Activated naive CD4-positive, alpha-beta T cell treated with anti-CD3 and anti-CD28 coated beads for 36 hours (primary cell): ENCODE data around the gene MTRF1. TPM values are rescaled to one million over a fixed set of nuclear protein-coding genes. Genes with fewer than 3 reads are reported as not detected.
"Not testable (repeated sequence)": the region's sequence is repeated elsewhere in the genome, so short reads cannot be mapped to it uniquely, and the experiment has no call there.

Experiments
- CTCF ChIA-PET: fragments of 350-600 bp; sonication (Branson Sonifier 250); formaldehyde crosslinking; loops from one replicate; lab custom pipeline; 2021; ENCODE audit warnings: antibody characterized with exemption; lab: Charles Lee
- DNase-seq: peaks from one replicate; pipeline ENCODE4 v3.0.0-alpha.2; 2020
- H3K27ac Mint-ChIP-seq: one replicate; pipeline ENCODE4 v1.8.0; 2021; ENCODE audit warnings: mild to moderate bottlenecking, mixed read lengths
- H3K27me3 Mint-ChIP-seq: one replicate; pipeline ENCODE4 v1.8.0; 2021; ENCODE audit warnings: low read depth, mixed read lengths
- H3K36me3 Mint-ChIP-seq: one replicate; pipeline ENCODE4 v1.8.0; 2021; ENCODE audit warnings: low read depth, mixed read lengths
- H3K4me1 Mint-ChIP-seq: one replicate; pipeline ENCODE4 v1.8.0; 2021; ENCODE audit warnings: low read depth, mixed read lengths
- H3K4me3 Mint-ChIP-seq: one replicate; pipeline ENCODE4 v1.8.0; 2021; ENCODE audit warnings: mild to moderate bottlenecking, moderate library complexity, mixed read lengths
- H3K9me3 Mint-ChIP-seq: one replicate; pipeline ENCODE4 v1.8.0; 2021; ENCODE audit warnings: mixed read lengths
- intact Hi-C: fragments of 100-400 bp; cut with micrococcal nuclease; formaldehyde crosslinking; loops from one replicate; pipeline ENCODE4 v1.15.1; 2023
- total RNA-seq, 2 experiments: library from RNA; stranded (reverse); gene quantifications; one replicate each; pipeline ENCODE4 v1.2.3, GENCODE V29; 2021

MTRF1 gene
- total RNA-seq, 2 experiments from 2014 or later: 23.2 to 28.4 TPM

DNA sequence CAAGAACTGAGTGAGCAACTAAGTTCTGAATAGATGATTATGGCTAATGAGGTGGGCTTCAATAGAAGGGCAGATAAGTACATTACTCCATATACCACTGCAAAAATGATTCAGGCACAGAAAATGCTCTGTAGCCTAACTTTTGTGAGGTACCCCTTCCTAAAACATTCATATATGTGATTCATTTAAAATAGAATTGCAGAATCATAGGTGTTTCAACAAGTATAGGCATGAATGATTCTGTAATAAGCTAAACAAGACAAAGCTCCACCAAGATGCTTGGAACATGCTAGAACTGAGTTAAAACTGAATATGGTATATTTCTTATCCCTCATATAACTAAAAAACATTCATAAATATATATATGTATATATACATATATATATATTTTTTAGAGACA, 81.1 kb downstream of the MTRF1 start:
- no peak for DNase-seq
- no peaks in the 10 kb centered on the region for H3K27me3 Mint-ChIP-seq
- no peaks in the 10 kb centered on the region for H3K36me3 Mint-ChIP-seq
- H3K27ac Mint-ChIP-seq: no peak overlapping the region
- CTCF ChIA-PET: interaction anchor here (0.6 kb wide), 1 partner anchor 1282 kb away, joined by 3 read pairs; no protein-coding TSS in a partner anchor
- H3K4me3 Mint-ChIP-seq: no peak overlapping the region
- H3K4me1 Mint-ChIP-seq: peaks cover 15% of the 10 kb centered on the region
- no peaks in the 10 kb centered on the region for H3K9me3 Mint-ChIP-seq
- intact Hi-C loops: no loop called here

GRCh38 chr13:41179593-41180250, 83.7 kb downstream of the MTRF1 start:
- H3K4me1 Mint-ChIP-seq: peaks cover 15% of the 10 kb centered on the region
- peaks cover 16% of the 10 kb centered on the region for H3K9me3 Mint-ChIP-seq
- intact Hi-C loops: no loop called here
- no peaks in the 10 kb centered on the region for H3K27me3 Mint-ChIP-seq
- peak overlapping the region; percentile 66 for H3K27ac Mint-ChIP-seq
- H3K4me3 Mint-ChIP-seq: no peak overlapping the region
- DNase-seq: peak; percentile 7
- CTCF ChIA-PET: no interaction called here
- peaks cover 9% of the 10 kb centered on the region for H3K36me3 Mint-ChIP-seq

GRCh38 chr13:41178040-41178439, 85.3 kb downstream of the MTRF1 start:
- H3K27me3 Mint-ChIP-seq: no peaks in the 10 kb centered on the region
- DNase-seq: no peak
- CTCF ChIA-PET: no interaction called here
- H3K36me3 Mint-ChIP-seq: peaks cover 10% of the 10 kb centered on the region
- H3K4me1 Mint-ChIP-seq: peaks cover 15% of the 10 kb centered on the region
- H3K9me3 Mint-ChIP-seq: peaks cover 19% of the 10 kb centered on the region
- no peak overlapping the region for H3K4me3 Mint-ChIP-seq
- no peak overlapping the region for H3K27ac Mint-ChIP-seq
- intact Hi-C loops: no loop called here

DNA sequence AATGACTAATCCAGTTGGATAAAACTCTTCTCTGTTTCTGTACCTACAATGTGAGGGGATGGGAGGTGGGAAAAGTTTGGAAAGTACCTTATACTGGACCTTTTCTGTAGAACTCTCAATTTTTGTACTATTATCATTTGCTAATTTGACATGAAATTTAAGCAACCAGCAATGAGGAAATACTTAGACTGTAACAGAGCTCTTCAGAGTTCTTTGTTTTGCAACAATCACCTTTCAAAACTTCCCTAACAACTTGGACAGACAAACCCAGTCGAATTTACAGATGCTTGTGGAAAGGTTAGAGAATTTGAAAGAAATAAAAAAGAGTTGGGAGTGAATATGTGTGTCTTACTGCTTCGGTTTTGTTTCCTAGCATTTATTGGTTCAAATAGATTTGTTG, 85.8 kb downstream of the MTRF1 start:
- peaks cover 19% of the 10 kb centered on the region for H3K9me3 Mint-ChIP-seq
- peaks cover 10% of the 10 kb centered on the region for H3K36me3 Mint-ChIP-seq
- no peaks in the 10 kb centered on the region for H3K27me3 Mint-ChIP-seq
- H3K4me1 Mint-ChIP-seq: peaks cover 15% of the 10 kb centered on the region
- DNase-seq: no peak
- CTCF ChIA-PET: no interaction called here
- intact Hi-C loops: no loop called here
- no peak overlapping the region for H3K4me3 Mint-ChIP-seq
- no peak overlapping the region for H3K27ac Mint-ChIP-seq

DNA sequence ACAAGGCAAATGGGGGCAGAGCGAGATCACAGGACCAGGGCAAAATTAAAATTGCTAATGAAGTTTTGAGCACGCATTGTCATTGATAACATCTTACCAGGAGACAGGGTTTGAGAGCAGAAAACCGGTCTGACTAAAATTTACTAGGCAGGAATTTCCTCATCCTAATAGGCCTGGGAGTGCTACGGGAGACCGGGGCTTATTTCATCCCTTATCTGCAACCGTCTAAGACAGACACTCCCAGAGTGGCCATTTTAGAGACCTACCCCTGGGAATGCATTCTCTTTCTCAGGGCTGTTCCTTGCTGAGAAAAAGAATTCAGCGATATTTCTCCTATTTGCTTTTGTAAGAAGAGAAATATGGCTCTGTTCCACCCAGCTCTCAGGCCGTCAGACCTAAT, 87.8 kb downstream of the MTRF1 start:
- CTCF ChIA-PET, H3K27ac Mint-ChIP-seq, H3K4me3 Mint-ChIP-seq, H3K36me3 Mint-ChIP-seq, H3K27me3 Mint-ChIP-seq, intact Hi-C loops, DNase-seq: not testable (repeated sequence)
- H3K4me1 Mint-ChIP-seq: peaks cover 13% of the 10 kb centered on the region
- H3K9me3 Mint-ChIP-seq: peaks cover 19% of the 10 kb centered on the region

Other genes starting within 250 kb of the MTRF1 start
- 10 to 100 TPM; 61.7 to 62.3 TPM for gene ELF1, start 244.3 kb downstream of the MTRF1 start, total RNA-seq
- 1 to 10 TPM; 8.1 to 8.2 TPM for gene WBP4, start 202.1 kb downstream of the MTRF1 start, total RNA-seq
- 1 to 10 TPM; 3.9 to 4.0 TPM for gene KBTBD6, start 130.8 kb downstream of the MTRF1 start, total RNA-seq
- 1 to 10 TPM; 4.2 to 4.3 TPM for gene KBTBD7, start 69.0 kb downstream of the MTRF1 start, total RNA-seq
- 10 to 100 TPM; 29.6 to 31.5 TPM for gene NAA16, start 47.7 kb upstream of the MTRF1 start, total RNA-seq
- gene RGCC, start 194.0 kb upstream of the MTRF1 start, total RNA-seq: 10 to 100 TPM; 75.0 to 77.8 TPM